Osteocyte (in vitro differentiated cells): ENCODE data around the gene EFHD2. TPM values are rescaled to one million over a fixed set of nuclear protein-coding genes. Genes with fewer than 3 reads are reported as not detected.
"Not testable (repeated sequence)": the region's sequence is repeated elsewhere in the genome, so short reads cannot be mapped to it uniquely, and the experiment has no call there.

Experiments
- DNase-seq: peaks from one replicate; pipeline ENCODE4 v3.0.0; 2021; ENCODE audit warnings: mixed read lengths; ENCODE audit not compliant: unreplicated experiment; ENCODE audit errors: extremely low spot score
- H3K27ac Mint-ChIP-seq: one replicate; pipeline ENCODE4 v1.8.0; 2021; ENCODE audit warnings: mild to moderate bottlenecking, mixed read lengths; ENCODE audit not compliant: unreplicated experiment
- H3K27me3 Mint-ChIP-seq: one replicate; pipeline ENCODE4 v1.8.0; 2021; ENCODE audit warnings: mixed read lengths; ENCODE audit not compliant: unreplicated experiment
- H3K36me3 Mint-ChIP-seq: one replicate; pipeline ENCODE4 v1.8.0; 2021; ENCODE audit warnings: mixed read lengths; ENCODE audit not compliant: unreplicated experiment
- H3K4me1 Mint-ChIP-seq: one replicate; pipeline ENCODE4 v1.8.0; 2021; ENCODE audit warnings: mixed read lengths; ENCODE audit not compliant: unreplicated experiment
- H3K4me3 Mint-ChIP-seq: one replicate; pipeline ENCODE4 v1.8.0; 2021; ENCODE audit warnings: mild to moderate bottlenecking, moderate library complexity, mixed read lengths; ENCODE audit not compliant: unreplicated experiment
- H3K9me3 Mint-ChIP-seq: one replicate; pipeline ENCODE4 v1.8.0; 2021; ENCODE audit warnings: mixed read lengths; ENCODE audit not compliant: unreplicated experiment
- total RNA-seq: library from RNA; stranded (reverse); gene quantifications from 2 replicates; pipeline ENCODE4 v1.2.1, GENCODE V29; 2021
- TF ChIP-seq, protein P1 (sequence below): fragments of 200-600 bp; sonication (generic); IDR thresholded peaks from 2 replicates; pipeline ENCODE4 v1.5.0; 2021; ENCODE audit warnings: antibody characterized with exemption, mild to moderate bottlenecking, moderate library complexity

The EFHD2 gene
- total RNA-seq, 1 donor from 2014 or later = 20.3 TPM

DNA sequence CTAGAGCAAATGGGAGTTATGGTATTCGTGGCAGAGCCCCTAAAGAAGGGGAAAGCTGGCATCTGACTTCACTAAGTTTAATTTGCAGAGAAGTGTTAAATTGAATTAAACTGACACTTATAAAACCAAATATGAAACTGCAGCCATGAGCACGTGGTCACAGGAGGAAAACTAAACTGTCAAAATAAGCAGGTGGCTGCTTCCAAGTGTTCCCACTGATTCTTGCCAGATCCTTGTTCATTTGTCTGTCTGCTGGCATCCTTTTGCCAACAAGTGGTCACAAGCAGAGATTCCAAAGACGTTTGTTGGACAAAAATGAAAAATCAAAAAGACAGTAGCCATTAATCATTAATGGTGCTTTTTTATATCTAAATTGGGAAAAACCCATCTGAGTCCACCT lies 59.7 kb downstream of the EFHD2 start:
- no peak overlapping the region for H3K27ac Mint-ChIP-seq
- H3K36me3 Mint-ChIP-seq = no peaks in the 10 kb centered on the region
- no peak for DNase-seq
- no peak overlapping the region for H3K4me3 Mint-ChIP-seq
- H3K4me1 Mint-ChIP-seq = no peaks in the 10 kb centered on the region
- H3K27me3 Mint-ChIP-seq = no peaks in the 10 kb centered on the region
- H3K9me3 Mint-ChIP-seq = no peaks in the 10 kb centered on the region
- TF ChIP-seq, protein P1, sequence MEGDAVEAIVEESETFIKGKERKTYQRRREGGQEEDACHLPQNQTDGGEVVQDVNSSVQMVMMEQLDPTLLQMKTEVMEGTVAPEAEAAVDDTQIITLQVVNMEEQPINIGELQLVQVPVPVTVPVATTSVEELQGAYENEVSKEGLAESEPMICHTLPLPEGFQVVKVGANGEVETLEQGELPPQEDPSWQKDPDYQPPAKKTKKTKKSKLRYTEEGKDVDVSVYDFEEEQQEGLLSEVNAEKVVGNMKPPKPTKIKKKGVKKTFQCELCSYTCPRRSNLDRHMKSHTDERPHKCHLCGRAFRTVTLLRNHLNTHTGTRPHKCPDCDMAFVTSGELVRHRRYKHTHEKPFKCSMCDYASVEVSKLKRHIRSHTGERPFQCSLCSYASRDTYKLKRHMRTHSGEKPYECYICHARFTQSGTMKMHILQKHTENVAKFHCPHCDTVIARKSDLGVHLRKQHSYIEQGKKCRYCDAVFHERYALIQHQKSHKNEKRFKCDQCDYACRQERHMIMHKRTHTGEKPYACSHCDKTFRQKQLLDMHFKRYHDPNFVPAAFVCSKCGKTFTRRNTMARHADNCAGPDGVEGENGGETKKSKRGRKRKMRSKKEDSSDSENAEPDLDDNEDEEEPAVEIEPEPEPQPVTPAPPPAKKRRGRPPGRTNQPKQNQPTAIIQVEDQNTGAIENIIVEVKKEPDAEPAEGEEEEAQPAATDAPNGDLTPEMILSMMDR = no peak

DNA sequence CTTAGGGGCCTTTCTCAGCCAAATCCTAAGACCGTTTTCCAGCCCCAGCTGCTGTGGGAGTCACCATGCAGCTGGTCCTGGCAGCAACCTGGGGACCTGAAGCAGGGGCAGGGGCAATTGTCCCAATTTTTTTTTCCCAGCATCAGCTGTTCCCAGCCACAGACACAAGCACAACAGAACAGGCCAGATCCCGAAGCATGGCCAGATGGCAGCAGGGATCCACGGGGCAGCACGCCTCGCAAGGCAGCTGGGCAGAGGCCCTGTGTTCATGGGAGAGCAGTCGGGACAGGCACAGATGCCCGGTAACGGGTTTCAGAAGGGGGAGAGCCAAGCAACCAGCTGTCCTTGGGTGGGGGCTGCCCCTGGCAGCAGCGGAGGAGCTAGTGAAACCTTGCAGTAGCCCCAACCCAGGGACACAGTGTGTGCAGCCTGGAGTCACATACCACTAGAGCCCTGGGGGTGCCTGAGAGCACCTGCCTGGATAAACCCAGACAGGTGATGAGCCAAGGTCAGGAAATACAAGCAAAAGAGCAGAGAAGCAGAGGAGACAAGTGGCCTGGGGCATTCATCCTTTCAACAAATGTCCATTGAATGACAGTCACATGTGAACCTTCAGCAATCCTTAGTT lies 60.2 kb downstream of the EFHD2 start:
- not testable (repeated sequence) for H3K4me1 Mint-ChIP-seq, H3K27me3 Mint-ChIP-seq, H3K36me3 Mint-ChIP-seq, DNase-seq, H3K4me3 Mint-ChIP-seq, H3K27ac Mint-ChIP-seq, H3K9me3 Mint-ChIP-seq

DNA sequence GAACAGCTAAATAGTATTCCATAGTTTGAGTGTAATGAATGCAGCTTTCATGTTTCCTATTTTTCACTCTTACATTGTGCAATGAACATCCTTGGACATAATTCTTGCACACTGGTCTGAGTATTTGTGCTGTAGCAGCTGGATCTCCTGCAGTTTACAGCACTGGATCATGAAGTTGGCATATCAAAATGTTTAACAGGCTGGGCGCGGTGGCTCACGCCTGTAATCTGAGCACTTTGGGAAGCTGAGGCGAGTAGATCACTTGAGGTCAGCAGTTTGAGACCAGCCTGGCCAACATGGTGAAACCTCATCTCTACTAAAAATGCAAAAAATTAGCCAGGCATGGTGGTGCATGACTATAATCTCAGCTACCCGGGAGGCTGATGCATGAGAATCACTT lies 61.4 kb downstream of the EFHD2 start:
- H3K4me3 Mint-ChIP-seq, H3K36me3 Mint-ChIP-seq, H3K9me3 Mint-ChIP-seq, H3K4me1 Mint-ChIP-seq, H3K27ac Mint-ChIP-seq, DNase-seq, H3K27me3 Mint-ChIP-seq: not testable (repeated sequence)

DNA sequence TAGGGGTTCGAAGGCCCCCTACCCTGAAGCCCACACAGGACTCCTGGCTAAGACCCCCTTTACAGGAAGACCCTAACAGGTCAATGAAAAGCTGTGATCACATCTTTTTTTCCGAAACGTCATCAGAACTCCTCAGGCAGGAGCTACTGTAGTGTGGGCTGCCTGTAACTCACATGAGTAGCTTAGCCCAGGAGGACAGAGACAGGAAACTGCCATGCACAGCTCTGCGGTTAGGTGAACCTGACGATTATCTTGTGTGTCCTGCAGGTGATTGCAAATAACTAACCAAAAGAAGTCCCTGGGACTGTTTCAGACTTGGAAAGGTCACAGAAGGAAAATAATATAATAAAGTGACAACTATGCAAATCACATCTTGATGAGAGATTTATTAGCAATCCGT lies 62.0 kb downstream of the EFHD2 start:
- H3K27me3 Mint-ChIP-seq, H3K36me3 Mint-ChIP-seq, H3K4me3 Mint-ChIP-seq, DNase-seq, H3K9me3 Mint-ChIP-seq, H3K27ac Mint-ChIP-seq, H3K4me1 Mint-ChIP-seq: not testable (repeated sequence)

DNA sequence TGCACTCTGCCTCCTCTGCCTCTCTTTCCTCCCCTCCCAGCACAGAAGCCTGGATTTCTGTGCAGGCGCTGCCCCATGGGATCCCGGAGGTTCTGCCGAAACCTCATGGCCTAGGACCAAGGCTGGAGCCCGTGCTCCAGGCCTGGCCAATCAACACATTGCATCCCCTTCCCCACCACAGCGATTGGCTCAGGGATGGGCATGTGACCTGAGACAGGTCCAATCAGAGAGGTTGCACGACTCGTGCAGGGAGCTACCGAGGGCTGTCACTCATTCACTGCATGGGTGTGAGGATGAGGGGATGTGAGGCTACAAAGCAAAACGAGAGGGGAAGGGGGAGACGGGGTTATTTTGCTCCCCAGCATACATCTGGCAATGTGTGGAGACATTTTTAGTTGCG lies 62.9 kb downstream of the EFHD2 start:
- no peaks in the 10 kb centered on the region for H3K27me3 Mint-ChIP-seq
- DNase-seq = no peak
- no peak overlapping the region for H3K4me3 Mint-ChIP-seq
- no peaks in the 10 kb centered on the region for H3K36me3 Mint-ChIP-seq
- no peaks in the 10 kb centered on the region for H3K9me3 Mint-ChIP-seq
- H3K27ac Mint-ChIP-seq = no peak overlapping the region
- TF ChIP-seq, protein P1 = no peak
- no peaks in the 10 kb centered on the region for H3K4me1 Mint-ChIP-seq

DNA sequence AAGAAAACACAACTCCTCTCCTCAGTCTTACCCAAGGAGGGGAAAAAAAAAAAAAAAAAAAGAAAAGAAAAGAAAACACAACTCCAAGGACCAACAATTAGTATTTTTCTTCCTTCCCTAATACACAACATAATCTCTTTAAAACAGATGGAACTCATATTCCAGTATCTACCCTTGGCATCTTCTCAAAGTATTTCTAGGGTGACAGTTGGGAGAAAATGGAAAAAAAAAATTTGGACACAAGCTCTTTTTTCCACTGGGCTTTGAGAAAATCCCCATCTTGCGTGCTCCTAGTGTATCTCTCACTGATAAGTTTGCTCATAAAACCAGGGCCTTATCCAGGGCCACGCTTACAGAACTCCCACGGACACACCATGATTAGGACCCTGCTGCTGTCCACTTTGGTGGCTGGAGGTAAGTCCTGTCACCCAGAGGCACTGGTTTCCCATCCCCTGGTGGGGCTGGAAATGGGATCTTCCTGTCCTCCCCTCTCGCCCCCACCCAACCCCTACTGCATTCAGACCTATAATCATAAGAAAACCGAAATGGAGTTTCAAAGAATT lies 66.1 kb downstream of the EFHD2 start, which contains the start of gene CELA2B:
Gene CELA2B, plus strand, starts transcription at position 353 of the 563 bp plus-strand sequence. Its CDS starts 22 bp downstream, at position 375.
- H3K4me1 Mint-ChIP-seq = no peaks in the 10 kb centered on the region
- TF ChIP-seq, protein P1 = no peak
- DNase-seq = no peak
- no peaks in the 10 kb centered on the region for H3K36me3 Mint-ChIP-seq
- no peaks in the 10 kb centered on the region for H3K27me3 Mint-ChIP-seq
- no peaks in the 10 kb centered on the region for H3K9me3 Mint-ChIP-seq
- no peak within 1 kb of the TSS for H3K4me3 Mint-ChIP-seq
- H3K27ac Mint-ChIP-seq = no peak within 1 kb of the TSS
